ENCODE data around the gene EPS8L1.
"Not testable (repeated sequence)": the region's sequence is repeated elsewhere in the genome, so short reads cannot be mapped to it uniquely, and the experiment has no call there.

Gene EPS8L1

GRCh38 chr19:55075371-55075998 lies at the start of gene EPS8L1:
TSS of gene EPS8L1 (plus strand) at chr19:55075869. CDS start at chr19:55076445, 576 bp downstream.
- no peak for DNase-seq (ENCODE audit: low spot score)

DNA sequence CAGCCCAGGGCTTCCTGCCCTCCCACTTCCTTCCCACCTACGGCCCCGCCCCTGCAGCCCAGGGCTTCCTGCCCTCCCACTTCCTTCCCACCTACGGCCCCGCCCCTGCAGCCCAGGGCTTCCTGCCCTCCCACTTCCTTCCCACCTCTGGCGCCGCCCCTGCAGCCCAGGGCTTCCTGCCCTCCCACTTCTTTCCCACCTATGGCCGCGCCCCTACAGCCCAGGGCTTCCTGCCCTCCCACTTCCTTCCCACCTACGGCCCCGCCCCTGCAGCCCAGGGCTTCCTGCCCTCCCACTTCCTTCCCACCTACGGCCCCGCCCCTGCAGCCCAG lies 48.6 kb upstream of the EPS8L1 start:
- DNase-seq (ENCODE audit: low spot score), result not testable (repeated sequence)

GRCh38 chr19:55027472-55028337 lies 48.0 kb upstream of the EPS8L1 start:
- no peak for DNase-seq (ENCODE audit: low spot score)

GRCh38 chr19:55028757-55029156 lies 46.9 kb upstream of the EPS8L1 start:
- DNase-seq (ENCODE audit: low spot score), result no peak

DNA sequence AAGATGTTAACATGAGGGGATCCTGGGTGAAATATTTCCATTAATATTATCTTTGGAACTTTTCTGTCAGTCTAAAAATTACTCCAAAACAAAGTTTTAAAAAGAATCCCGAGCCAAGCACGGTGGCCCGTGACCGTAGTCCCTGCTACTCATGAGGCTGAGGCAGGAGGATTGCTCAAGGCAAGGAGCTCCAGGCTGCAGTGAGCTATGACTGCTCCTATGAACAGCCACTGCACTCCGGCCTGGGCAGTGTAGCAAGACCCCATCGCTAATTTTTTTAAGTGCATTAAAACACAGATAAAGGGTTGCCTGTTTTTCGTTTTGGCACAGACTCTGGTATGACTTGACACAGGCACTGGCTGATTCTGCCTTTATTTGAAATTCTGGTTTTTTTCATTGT lies 44.5 kb upstream of the EPS8L1 start:
- DNase-seq (ENCODE audit: low spot score), result no peak

DNA sequence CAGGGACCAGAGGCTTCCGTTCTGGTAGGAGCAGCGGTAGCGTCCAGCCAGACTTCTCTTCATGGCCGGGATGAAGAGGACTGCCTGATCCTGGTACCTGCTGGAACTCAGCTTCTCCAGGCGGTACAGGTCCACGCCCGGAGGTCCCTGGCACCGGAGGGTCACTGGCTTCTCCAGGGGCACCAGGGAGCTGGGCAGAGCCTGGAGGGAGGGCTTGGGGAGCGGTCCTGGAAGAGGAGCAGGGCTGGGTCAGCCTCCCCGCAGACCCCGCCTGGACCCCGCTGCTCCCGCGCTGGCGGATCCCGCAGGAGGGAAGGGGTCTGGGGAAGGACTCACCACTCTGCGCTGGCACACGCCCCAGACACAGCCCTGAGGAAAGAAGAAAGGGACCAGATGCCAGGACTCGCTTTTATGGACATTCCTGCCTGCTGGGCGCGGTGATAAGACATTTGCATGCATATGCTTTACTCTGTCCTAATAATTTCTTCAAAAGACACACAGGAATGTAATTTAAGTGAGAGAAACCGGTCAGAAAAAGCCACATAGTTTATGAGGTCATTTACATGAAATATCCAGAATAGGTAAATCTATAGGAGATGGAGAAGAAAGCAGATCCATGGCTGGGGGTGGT lies 43.4 kb upstream of the EPS8L1 start:
- no peak for DNase-seq (ENCODE audit: low spot score)

DNA sequence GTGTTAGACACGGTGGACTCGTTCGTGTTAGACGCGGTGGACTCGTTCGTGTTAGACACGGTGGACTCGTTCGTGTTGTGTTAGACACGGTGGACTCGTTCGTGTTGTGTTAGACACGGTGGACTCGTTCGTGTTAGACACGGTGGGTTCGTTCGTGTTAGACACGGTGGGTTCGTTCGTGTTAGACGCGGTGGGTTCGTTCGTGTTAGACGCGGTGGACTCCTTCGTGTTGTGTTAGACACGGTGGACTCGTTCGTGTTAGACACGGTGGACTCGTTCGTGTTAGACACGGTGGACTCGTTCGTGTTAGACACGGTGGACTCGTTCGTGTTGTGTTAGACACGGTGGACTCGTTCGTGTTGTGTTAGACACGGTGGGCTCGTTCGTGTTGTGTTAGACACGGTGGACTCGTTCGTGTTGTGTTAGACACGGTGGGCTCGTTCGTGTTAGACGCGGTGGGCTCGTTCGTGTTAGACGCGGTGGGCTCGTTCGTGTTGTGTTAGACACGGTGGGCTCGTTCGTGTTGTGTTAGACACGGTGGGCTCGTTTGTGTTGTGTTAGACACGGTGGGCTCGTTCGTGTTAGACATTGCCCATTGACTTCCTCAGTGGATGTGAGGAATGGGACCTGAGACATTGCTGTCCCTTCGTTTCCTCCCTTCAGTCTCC lies 42.6 kb upstream of the EPS8L1 start:
- DNase-seq (ENCODE audit: low spot score), result not testable (repeated sequence)

DNA sequence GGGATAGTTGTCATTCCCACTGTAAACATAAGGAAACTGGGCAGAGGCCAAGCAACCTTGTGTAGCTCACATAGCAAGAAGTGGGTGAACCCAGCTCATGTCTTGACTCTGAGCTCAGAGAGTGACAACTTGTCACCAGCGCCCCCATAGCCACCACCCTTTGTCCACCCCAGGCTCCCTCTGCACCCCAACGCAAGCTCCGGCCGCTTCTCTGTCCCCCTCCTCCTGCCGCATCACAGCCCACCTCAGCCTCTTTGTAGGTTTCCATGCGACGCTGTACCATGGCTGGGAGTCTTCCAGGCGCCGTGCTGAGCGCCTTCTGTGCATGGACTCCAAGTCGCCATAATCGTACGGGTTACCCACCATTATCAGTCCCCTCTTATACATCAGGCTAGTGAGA lies 40.9 kb upstream of the EPS8L1 start:
- DNase-seq (ENCODE audit: low spot score), result no peak

- no peak for DNase-seq (ENCODE audit: low spot score)
Measured at GRCh38 chr19:55036058-55036457, 39.6 kb upstream of the EPS8L1 start.

DNA sequence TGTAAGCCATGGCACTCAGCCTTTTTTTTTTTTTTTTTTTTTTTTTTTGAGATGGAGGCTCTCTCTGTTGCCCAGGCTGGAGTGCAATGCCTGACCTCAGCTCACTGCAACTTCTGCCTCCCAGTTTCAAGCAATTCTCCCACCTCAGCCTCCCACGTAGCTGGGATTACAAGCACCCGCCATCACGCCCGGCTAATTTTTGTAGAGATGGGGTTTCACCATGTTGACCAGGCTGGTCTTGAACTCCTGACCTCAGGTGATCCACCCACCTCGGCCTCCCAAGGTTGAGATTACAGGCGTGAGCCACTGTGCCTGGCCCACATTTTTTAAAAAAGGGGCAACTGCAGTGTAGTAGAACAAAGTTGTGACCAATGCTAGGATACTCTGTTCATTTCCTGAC lies 38.1 kb upstream of the EPS8L1 start:
- not testable (repeated sequence) for DNase-seq (ENCODE audit: low spot score)

GRCh38 chr19:55040654-55041053 lies 35.0 kb upstream of the EPS8L1 start:
- not testable (repeated sequence) for DNase-seq (ENCODE audit: low spot score)

- no peak for DNase-seq (ENCODE audit: low spot score)
Measured at GRCh38 chr19:55041244-55041626, 34.4 kb upstream of the EPS8L1 start.

DNA sequence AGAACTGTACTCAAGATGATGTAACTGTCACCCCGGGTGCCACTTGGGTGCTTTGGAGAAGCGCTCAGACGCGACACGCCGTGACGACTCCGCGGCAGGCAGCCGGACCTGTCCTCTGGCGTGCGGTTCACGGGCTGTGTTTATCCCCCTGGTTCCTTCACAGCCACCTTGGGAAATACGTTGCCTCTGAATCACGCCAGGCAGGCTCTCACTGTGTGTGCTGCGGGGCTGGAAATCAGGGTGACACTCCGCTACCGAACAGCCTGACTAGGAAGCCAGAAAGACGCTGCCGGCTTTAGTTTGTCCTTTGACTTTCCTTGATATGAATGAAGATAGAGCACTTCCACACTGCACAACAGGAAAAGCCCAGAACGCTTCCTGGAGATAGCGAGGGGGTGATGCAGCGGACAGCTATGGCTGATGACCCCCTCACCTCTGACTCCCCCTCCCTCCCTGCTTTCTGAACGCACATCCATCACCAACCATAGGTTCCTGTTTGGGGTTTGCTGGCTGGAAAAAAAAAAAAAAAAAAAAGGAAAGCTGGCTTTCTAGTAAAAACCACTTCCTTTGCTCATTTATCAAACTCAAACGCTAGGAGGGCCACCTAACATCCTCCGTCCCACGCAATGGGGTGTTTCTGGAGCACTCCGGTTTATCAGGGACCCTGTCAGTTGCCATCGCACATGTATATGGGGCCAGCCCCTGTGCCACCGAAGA lies 33.9 kb upstream of the EPS8L1 start:
- no peak for DNase-seq (ENCODE audit: low spot score)

- no peak for DNase-seq (ENCODE audit: low spot score)
Measured at GRCh38 chr19:55042344-55042678, 33.4 kb upstream of the EPS8L1 start.

GRCh38 chr19:55042688-55043087 lies 33.0 kb upstream of the EPS8L1 start:
- DNase-seq (ENCODE audit: low spot score), result no peak

GRCh38 chr19:55044286-55044685 lies 31.4 kb upstream of the EPS8L1 start:
- DNase-seq (ENCODE audit: low spot score), result no peak

- DNase-seq (ENCODE audit: low spot score), result no peak
Measured at GRCh38 chr19:55044771-55045716, 30.6 kb upstream of the EPS8L1 start.

DNA sequence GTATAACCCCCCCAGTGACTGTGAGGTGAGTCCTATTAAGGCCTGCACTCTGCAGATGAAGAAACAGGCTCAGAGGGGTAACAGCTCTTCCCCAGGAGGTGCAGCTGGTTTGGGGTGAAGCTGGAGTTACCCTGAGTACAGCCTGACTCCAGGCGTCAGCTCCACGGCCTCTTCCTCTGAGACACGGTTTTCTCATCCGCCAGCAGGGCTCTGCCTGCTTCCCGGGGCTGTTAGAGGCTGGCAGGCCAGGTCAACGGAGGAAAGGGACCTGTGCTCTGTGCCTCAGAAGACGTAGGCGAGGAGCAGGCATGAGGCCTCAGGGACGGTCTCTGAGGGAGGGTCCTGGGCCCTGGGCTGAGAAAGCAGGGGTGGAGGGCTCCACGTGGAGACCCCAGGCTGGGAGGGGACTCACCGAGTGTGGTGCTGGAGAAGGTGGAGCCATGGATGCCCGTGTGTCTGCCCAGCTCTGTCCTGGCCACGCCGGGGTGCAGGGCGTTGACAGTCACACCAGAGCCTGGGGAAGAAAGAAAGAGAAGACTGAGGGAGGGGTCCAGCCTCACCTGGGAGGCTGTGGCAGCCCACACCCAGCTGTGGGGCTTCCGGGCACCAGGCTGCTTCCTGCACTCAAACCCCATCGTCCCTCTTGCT lies 28.6 kb upstream of the EPS8L1 start:
- DNase-seq (ENCODE audit: low spot score), result no peak

GRCh38 chr19:55047951-55048350 lies 27.7 kb upstream of the EPS8L1 start:
- DNase-seq (ENCODE audit: low spot score), result no peak

DNA sequence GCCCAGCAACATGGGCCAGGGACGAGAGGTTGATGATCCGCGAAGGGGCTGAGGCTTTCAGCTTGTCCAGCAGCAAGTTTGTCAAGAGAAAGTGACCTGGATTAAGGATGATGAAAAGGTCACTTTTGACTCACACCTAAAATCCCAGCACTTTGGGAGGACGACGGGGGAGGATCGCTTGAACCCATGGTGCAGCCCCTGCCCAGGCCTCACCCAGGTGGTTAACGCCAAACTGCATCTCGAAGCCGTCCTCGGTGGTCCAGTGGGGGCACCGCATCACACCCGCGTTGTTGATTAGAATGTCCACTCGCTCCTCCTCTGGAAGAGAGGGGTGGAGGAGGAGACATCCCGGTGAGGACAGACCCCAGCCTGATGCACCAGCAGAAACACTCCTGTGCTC lies 27.2 kb upstream of the EPS8L1 start:
- DNase-seq (ENCODE audit: low spot score), result no peak
